IPS-18c (cell line): ENCODE measurements around the gene HMCN1.
"Not testable (repeated sequence)": the region's sequence is repeated elsewhere in the genome, so short reads cannot be mapped to it uniquely, and the experiment has no call there.

Source experiments
- H3K4me3 ChIP-seq: 2 replicates; pipeline ENCODE4 v1.7.0; 2013; ENCODE audit warnings: low read depth, mild to moderate bottlenecking, low read length, moderate library complexity; ENCODE audit not compliant: insufficient read depth
- H3K9me3 ChIP-seq: one replicate; pipeline ENCODE4 v1.6.1; 2013; ENCODE audit warnings: mild to moderate bottlenecking, low read length, moderate library complexity; ENCODE audit not compliant: control insufficient read depth, insufficient read depth

The HMCN1 gene

DNA sequence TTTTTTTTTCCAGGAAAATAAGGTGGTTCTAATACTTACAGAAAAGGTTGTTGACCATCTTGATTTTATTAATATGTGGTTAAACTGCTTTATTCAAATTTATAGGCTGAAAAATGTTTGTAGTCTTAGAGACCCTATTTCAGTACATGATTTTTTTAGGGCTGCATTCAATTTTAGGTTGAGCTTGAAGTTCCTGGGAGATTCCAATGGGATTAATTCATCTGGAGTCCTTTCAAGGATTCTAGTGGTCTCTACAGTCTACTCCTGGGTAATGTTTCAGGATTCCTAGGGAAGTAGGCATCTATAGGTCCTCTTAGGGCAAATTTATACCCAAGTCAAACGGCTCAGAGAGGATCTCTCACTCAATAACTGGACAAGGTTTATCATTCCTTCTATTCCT is 126.7 kb downstream of the HMCN1 start:
- H3K4me3 ChIP-seq = no peak overlapping the region
- no peaks in the 10 kb centered on the region for H3K9me3 ChIP-seq

- no peaks in the 10 kb centered on the region for H3K9me3 ChIP-seq
Measured at GRCh38 chr1:185861630-185862029, 127.4 kb downstream of the HMCN1 start.

DNA sequence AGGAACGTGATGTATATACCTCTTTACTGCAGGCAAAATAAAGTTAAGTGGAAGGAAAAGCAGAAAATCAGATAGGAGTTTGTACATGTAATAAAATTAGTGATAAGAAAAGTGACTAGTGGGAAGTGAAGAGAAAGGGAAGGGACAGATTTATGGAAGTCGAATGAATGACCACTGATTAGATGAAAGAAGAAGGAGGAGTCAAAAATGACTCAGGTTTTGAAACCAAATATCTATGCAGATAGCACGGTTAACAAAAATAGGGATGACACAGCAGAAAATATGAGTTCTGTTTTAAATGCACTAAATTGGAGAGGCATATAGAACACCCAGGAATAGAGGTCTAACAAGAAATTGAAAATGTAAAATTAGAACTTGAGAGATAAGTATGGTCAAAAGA is 128.0 kb downstream of the HMCN1 start:
- H3K9me3 ChIP-seq = no peaks in the 10 kb centered on the region
- no peak overlapping the region for H3K4me3 ChIP-seq

More at GRCh38 chr1:185861630-185862029, 127.4 kb downstream of the HMCN1 start:
- no peak overlapping the region for H3K4me3 ChIP-seq

DNA sequence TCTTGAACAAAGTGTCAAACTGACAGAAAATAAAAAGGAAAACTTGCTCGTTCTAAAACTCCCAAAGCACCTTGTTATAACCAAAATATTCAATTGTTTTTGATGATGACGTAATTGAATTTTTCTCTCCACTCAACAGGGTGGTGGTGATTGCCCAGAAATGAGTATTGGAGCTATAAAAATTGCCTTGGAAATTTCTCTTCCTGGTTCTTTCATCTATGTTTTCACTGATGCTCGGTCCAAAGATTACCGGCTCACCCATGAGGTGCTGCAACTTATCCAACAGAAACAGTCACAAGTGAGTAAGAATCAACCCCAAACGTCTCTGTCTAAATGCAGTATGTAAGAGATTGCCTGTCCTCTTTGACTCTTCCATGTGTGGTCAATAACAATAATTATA is 130.1 kb downstream of the HMCN1 start:
- Histone ChIP-seq H3K4me3 (no peak overlapping the region), H3K9me3 (no peaks in the 10 kb centered on the region)

- Histone ChIP-seq H3K9me3 (no peaks in the 10 kb centered on the region), H3K4me3 (no peak overlapping the region)
Measured at GRCh38 chr1:185864889-185865517, 130.8 kb downstream of the HMCN1 start.

DNA sequence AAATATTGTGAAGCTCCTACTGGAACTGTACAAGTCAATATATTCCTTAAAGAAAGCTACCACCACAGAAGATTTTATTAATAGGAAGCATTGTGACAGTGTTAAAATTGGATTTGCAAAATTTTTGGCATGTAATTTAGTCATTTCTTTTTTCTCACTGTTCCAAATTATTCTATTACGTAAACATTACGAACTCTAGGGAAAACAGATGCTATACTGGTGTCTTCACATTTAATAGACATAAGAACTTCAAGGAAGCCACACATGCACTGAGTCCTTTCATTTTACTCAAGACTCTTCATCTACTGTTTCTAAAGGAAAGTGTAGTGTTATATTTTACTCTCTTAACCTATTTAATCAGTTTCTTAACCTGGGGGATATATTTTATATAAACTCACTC is 135.4 kb downstream of the HMCN1 start:
- Histone ChIP-seq H3K9me3 (no peaks in the 10 kb centered on the region), H3K4me3 (no peak overlapping the region)

GRCh38 chr1:185871627-185872150 is 137.5 kb downstream of the HMCN1 start:
- no peaks in the 10 kb centered on the region for H3K9me3 ChIP-seq
- H3K4me3 ChIP-seq = no peak overlapping the region

GRCh38 chr1:185874246-185874645 is 140.1 kb downstream of the HMCN1 start:
- H3K9me3 ChIP-seq = no peaks in the 10 kb centered on the region

GRCh38 chr1:185880330-185880729 is 146.1 kb downstream of the HMCN1 start:
- H3K9me3 ChIP-seq = no peaks in the 10 kb centered on the region
- H3K4me3 ChIP-seq = no peak overlapping the region

More at GRCh38 chr1:185874246-185874645, 140.1 kb downstream of the HMCN1 start:
- no peak overlapping the region for H3K4me3 ChIP-seq

DNA sequence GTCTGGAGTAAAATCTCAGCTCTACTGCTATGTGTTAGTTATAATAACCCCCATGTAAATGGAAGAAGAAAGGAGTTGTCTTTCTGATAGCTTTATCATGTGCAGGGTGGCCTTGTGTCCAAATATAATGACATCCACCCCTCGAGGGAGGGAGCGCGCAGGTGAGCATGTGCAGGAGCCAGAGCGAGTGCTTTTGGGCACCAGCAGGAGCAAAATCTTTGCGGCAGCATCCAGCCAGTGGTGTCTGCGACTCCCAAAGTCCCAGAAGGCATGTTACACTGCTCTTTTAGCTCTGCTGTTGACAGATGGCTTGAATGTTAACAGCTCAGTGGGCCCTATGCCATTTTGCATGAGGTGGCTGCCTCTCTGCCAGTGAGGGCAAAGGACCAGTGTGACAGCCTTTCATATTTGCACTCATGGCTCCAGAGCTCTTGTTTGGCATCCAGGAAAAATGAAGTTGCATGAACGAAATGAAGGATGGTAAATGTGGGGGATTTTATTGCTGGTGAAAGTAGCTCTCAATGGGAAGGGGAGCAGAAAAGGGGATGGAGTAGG is 146.7 kb downstream of the HMCN1 start:
- no peak overlapping the region for H3K4me3 ChIP-seq
- no peaks in the 10 kb centered on the region for H3K9me3 ChIP-seq

GRCh38 chr1:185886046-185886445 is 151.9 kb downstream of the HMCN1 start:
- Histone ChIP-seq H3K9me3 (no peaks in the 10 kb centered on the region), H3K4me3 (no peak overlapping the region)

GRCh38 chr1:185886671-185887070 is 152.5 kb downstream of the HMCN1 start:
- Histone ChIP-seq H3K9me3 (no peaks in the 10 kb centered on the region), H3K4me3 (no peak overlapping the region)

DNA sequence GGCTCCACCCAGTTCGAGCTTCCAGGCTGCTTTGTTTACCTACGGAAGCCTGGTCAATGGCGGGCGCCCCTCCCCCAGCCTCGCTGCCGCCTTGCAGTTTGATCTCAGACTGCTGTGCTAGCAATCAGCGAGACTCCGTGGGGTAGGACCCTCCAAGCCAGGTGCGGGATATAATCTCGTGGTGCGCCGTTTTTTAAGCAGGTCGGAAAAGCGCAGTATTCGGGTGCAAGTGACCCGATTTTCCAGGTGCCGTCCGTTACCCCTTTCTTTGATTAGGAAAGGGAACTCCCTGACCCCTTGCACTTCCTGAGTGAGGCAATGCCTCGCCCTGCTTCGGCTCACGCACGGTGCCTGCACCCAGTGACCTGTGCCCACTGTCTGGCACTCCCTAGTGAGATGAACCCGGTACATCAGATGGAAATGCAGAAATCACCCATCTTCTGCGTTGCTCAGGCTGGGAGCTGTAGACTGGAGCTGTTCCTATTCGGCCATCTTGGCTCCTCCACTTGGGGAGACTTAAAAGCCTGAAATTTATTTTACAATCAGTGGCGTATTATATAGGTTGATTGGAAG is 158.7 kb downstream of the HMCN1 start:
- H3K9me3 ChIP-seq, H3K4me3 ChIP-seq: not testable (repeated sequence)

DNA sequence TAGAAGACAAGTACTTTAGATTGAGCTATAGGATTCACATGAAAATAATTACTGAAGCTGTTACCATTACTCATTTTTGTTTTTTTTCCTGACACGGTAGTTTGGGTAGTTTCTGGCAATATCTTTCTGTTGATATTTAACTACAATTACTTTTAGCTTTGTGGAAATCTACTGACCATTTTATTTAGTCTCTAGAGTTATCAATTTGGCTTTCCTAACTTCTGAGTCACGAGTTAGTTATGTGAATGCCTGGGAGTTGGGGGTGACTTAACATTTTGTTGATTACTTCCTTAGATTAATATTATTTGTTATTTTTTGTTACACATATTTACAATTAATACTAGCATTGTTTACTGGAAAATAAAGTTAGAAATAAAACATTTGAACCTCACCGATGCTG is 160.6 kb downstream of the HMCN1 start:
- Histone ChIP-seq H3K9me3 (no peaks in the 10 kb centered on the region), H3K4me3 (no peak overlapping the region)

GRCh38 chr1:185895208-185895900 is 161.2 kb downstream of the HMCN1 start:
- H3K4me3 ChIP-seq = no peak overlapping the region
- no peaks in the 10 kb centered on the region for H3K9me3 ChIP-seq

DNA sequence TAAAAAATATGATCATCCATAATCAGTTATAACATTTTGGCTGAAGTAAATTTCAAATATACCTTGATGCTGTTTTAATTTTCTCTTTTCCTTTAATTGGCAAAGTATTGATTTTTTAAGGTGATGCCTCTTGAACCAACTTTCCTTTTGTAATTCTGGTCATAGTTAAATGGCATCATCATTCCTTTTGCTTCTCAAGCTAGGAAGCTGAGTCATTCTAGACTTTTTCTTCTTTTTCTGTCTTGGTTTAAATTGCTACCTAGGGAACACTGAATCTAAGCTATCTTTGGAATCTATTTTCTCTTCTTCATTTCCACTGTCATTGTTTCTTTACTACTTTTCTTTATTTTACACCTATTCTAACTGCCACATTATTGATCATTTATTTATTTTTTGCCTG is 162.7 kb downstream of the HMCN1 start:
- Histone ChIP-seq H3K4me3 (no peak overlapping the region), H3K9me3 (no peaks in the 10 kb centered on the region)

- no peaks in the 10 kb centered on the region for H3K9me3 ChIP-seq
- no peak overlapping the region for H3K4me3 ChIP-seq
Measured at GRCh38 chr1:185906186-185906585, 172.0 kb downstream of the HMCN1 start.

DNA sequence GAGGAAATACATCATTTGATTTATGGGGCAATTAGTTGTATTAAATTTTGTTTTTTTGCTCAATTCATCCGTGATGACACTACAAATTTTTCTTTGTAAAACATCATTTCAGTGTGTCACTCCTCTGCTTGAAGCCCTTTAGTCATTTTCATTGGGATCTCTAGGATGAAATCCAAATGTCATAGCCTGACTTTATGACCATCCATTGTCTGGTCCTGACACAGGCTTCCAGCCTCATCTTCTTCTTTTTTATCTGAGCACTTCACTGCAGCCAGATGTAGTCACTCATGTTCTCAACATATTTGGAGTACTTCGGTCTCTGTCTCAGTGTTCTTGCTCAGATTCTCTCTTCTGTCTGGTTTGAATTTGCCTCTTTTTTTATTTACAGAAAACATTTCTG is 173.1 kb downstream of the HMCN1 start:
- H3K9me3 ChIP-seq = no peaks in the 10 kb centered on the region

More for the DNA sequence above, 173.1 kb downstream of the HMCN1 start:
- no peak overlapping the region for H3K4me3 ChIP-seq
